Neural cell (in vitro differentiated cells): ENCODE data around the gene PRRX2. TPM values are rescaled to one million over a fixed set of nuclear protein-coding genes. Genes with fewer than 3 reads are reported as not detected.

Source experiments
- H2AFZ ChIP-seq: fragments of 200-600, 300-800 bp; sonication (generic), shearing (Covaris generic); 2 replicates; pipeline ENCODE4 v1.6.0; 2014; ENCODE audit warnings: low read depth, mild to moderate bottlenecking, antibody characterized with exemption, low read length, moderate library complexity
- H3F3A ChIP-seq: fragments of 200-600 bp; shearing (Covaris generic); 2 replicates; pipeline ENCODE4 v1.6.1; 2016; ENCODE audit warnings: mild to moderate bottlenecking, moderate library complexity, mixed read lengths, antibody characterized with exemption, low read length; ENCODE audit not compliant: insufficient read depth, poor library complexity, severe bottlenecking
- H3K27ac ChIP-seq: fragments of 200-600, 300-800 bp; sonication (generic), shearing (Covaris generic); 2 replicates; pipeline ENCODE4 v1.5.1; 2014; ENCODE audit warnings: mild to moderate bottlenecking, low read length, moderate library complexity
- H3K27me3 ChIP-seq: fragments of 300-800, 200-600 bp; sonication (generic), shearing (Covaris generic); 2 replicates; pipeline ENCODE4 v1.6.0; 2014; ENCODE audit warnings: mild to moderate bottlenecking, low read depth, low read length, moderate library complexity; ENCODE audit not compliant: insufficient read depth
- H3K36me3 ChIP-seq: fragments of 300-800, 200-600 bp; sonication (generic), shearing (Covaris generic); 2 replicates; pipeline ENCODE4 v1.5.1; 2014; ENCODE audit warnings: mild to moderate bottlenecking, antibody characterized with exemption, low read length, moderate library complexity; ENCODE audit not compliant: insufficient read depth
- H3K4me2 ChIP-seq: fragments of 300-800, 200-600 bp; sonication (generic), shearing (Covaris generic); 2 replicates; pipeline ENCODE4 v1.6.0; 2014; ENCODE audit warnings: mild to moderate bottlenecking, low read length
- H3K4me3 ChIP-seq: fragments of 300-800, 200-600 bp; sonication (generic), shearing (Covaris generic); 2 replicates; pipeline ENCODE4 v1.5.1; 2014; ENCODE audit warnings: mild to moderate bottlenecking, low read length, moderate library complexity
- H3K79me2 ChIP-seq: fragments of 200-600 bp; shearing (Covaris generic); replicated peaks from 2 replicates; pipeline ENCODE4 v1.6.0; 2014; ENCODE audit warnings: mild to moderate bottlenecking, low read length, moderate library complexity; ENCODE audit not compliant: insufficient read depth
- H3K9ac ChIP-seq: fragments of 300-800, 200-600 bp; sonication (generic), shearing (Covaris generic); 2 replicates; pipeline ENCODE4 v1.6.1; 2016; ENCODE audit warnings: mild to moderate bottlenecking, low read length, mixed read lengths
- H3K9me2 ChIP-seq: fragments of 200-600 bp; shearing (Covaris generic); 2 replicates; pipeline ENCODE4 v1.6.1; 2016; ENCODE audit warnings: mild to moderate bottlenecking, low read length, mixed read lengths; ENCODE audit not compliant: insufficient read depth
- H3K9me3 ChIP-seq: fragments of 200-600, 300-800 bp; sonication (generic), shearing (Covaris generic); 2 replicates; pipeline ENCODE4 v1.6.1; 2016; ENCODE audit warnings: mild to moderate bottlenecking, mixed run types, low read length, moderate library complexity, mixed read lengths
- H4K20me1 ChIP-seq: fragments of 200-600 bp; shearing (Covaris generic); 2 replicates; pipeline ENCODE4 v1.6.1; 2016; ENCODE audit warnings: mild to moderate bottlenecking, mixed run types; ENCODE audit not compliant: insufficient read depth
- CTCF ChIP-seq: fragments of 450-650 bp; IDR thresholded peaks from 2 replicates; pipeline ENCODE4 v1.5.1; 2014; ENCODE audit warnings: antibody characterized with exemption, mild to moderate bottlenecking, moderate library complexity; ENCODE audit not compliant: poor library complexity, severe bottlenecking
- EP300 ChIP-seq: fragments of 450-650 bp; conservative IDR thresholded peaks from 2 replicates; pipeline ENCODE4 v1.6.1; 2014; ENCODE audit warnings: antibody characterized with exemption, mild to moderate bottlenecking, moderate library complexity; ENCODE audit not compliant: poor library complexity, severe bottlenecking
- EZH2 ChIP-seq: fragments of 200-600, 300-800 bp; shearing (Covaris generic), sonication (generic); IDR thresholded peaks from 2 replicates; pipeline ENCODE4 v1.6.1; 2014; ENCODE audit warnings: antibody characterized with exemption, low read length, borderline replicate concordance, mild to moderate bottlenecking; ENCODE audit not compliant: insufficient read depth, poor library complexity, severe bottlenecking
- MXI1 ChIP-seq: fragments of 450-650 bp; conservative IDR thresholded peaks from 2 replicates; pipeline ENCODE4 v1.6.1; 2014; ENCODE audit warnings: antibody characterized with exemption, mild to moderate bottlenecking; ENCODE audit not compliant: poor library complexity, severe bottlenecking
- POLR2AphosphoS5 ChIP-seq: IDR thresholded peaks from 2 replicates; pipeline ENCODE4 v1.6.1; 2012
- RAD21 ChIP-seq: fragments of 450-650 bp; conservative IDR thresholded peaks from 2 replicates; pipeline ENCODE4 v1.6.1; 2014; ENCODE audit warnings: antibody characterized with exemption, mild to moderate bottlenecking, moderate library complexity
- REST ChIP-seq: IDR thresholded peaks from 2 replicates; pipeline ENCODE4 v1.6.1; 2012; ENCODE audit warnings: borderline replicate concordance
- SMC3 ChIP-seq: fragments of 450-650 bp; conservative IDR thresholded peaks from 2 replicates; pipeline ENCODE4 v1.6.1; 2014; ENCODE audit warnings: antibody characterized with exemption, mild to moderate bottlenecking, moderate library complexity; ENCODE audit not compliant: poor library complexity
- TAF1 ChIP-seq: IDR thresholded peaks from 2 replicates; pipeline ENCODE4 v1.6.1; 2012; ENCODE audit warnings: low read depth
- polyA plus RNA-seq: library from polyadenylated mRNA; depleted of rRNA; stranded (reverse); fragments of >200 nt; gene quantifications from 2 replicates; pipeline ENCODE4 v1.2.3, GENCODE V29; 2014

The PRRX2 gene
- polyA plus RNA-seq, 1 donor from 2014 or later: not detected

GRCh38 chr9:129655696-129656095 lies 9.8 kb upstream of the PRRX2 start:
- Histone ChIP-seq H3K9me2 (no peaks in the 10 kb centered on the region), H4K20me1 (no peaks in the 10 kb centered on the region), H3K79me2 (no peaks in the 10 kb centered on the region), H2AFZ (no peak overlapping the region), H3K27me3 (no peaks in the 10 kb centered on the region), H3K36me3 (no peaks in the 10 kb centered on the region), H3K9me3 (no peaks in the 10 kb centered on the region), H3K4me3 (no peak overlapping the region), H3K27ac (no peak overlapping the region), H3K4me2 (no peak overlapping the region), H3K9ac (no peak overlapping the region), H3F3A (no peaks in the 10 kb centered on the region)
- TF ChIP-seq RAD21 (no peak), MXI1 (no peak), REST (no peak)

GRCh38 chr9:129656795-129657390 lies 8.6 kb upstream of the PRRX2 start:
- Histone ChIP-seq H3K4me2 (no peak overlapping the region), H2AFZ (no peak overlapping the region), H3F3A (no peaks in the 10 kb centered on the region), H3K27me3 (no peaks in the 10 kb centered on the region), H3K36me3 (no peaks in the 10 kb centered on the region), H3K4me3 (no peak overlapping the region), H3K9me2 (no peaks in the 10 kb centered on the region), H3K27ac (no peak overlapping the region), H3K79me2 (no peaks in the 10 kb centered on the region), H3K9ac (no peak overlapping the region), H4K20me1 (no peaks in the 10 kb centered on the region), H3K9me3 (no peaks in the 10 kb centered on the region)
- TF ChIP-seq EZH2 (no peak), POLR2AphosphoS5 (no peak), EP300 (no peak), MXI1 (no peak), SMC3 (no peak), CTCF (no peak)

DNA sequence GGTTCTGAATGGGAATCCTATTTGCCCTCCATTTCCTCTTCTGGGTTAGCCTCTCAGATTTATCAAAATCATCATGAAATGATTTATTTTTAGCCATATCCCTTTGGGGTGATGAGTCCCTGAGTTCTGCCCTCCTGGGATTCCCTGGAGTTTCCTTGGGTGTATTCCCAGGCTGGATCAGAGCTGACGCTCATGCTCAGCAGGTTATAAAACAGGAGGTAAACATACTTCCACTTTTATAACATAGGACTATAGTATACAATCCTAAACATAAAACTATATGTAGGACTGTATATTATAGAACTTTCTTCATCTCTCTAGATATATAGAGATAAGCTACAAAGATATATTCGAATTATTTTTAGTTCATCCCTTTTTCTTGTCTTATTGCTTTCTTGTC lies 4.4 kb upstream of the PRRX2 start:
- Histone ChIP-seq H3K9ac (no peak overlapping the region), H4K20me1 (no peaks in the 10 kb centered on the region), H3K4me2 (no peak overlapping the region), H3K4me3 (no peak overlapping the region), H2AFZ (no peak overlapping the region), H3K36me3 (no peaks in the 10 kb centered on the region), H3K9me3 (no peaks in the 10 kb centered on the region), H3K9me2 (no peaks in the 10 kb centered on the region), H3K27ac (no peak overlapping the region), H3K27me3 (peaks cover 16% of the 10 kb centered on the region), H3F3A (no peaks in the 10 kb centered on the region), H3K79me2 (no peaks in the 10 kb centered on the region)
- TF ChIP-seq SMC3: no peak
- TF ChIP-seq TAF1: no peak
- no peak for TF ChIP-seq REST
- TF ChIP-seq MXI1: no peak
- TF ChIP-seq RAD21: no peak
- no peak for TF ChIP-seq CTCF
- no peak for TF ChIP-seq EP300
- TF ChIP-seq POLR2AphosphoS5: no peak
- TF ChIP-seq EZH2: no peak
